GM21526 (cell line): Measurements from ENCODE around the gene NEU1.

Source experiments
- ATAC-seq: cut with Tn5 transposase; IDR thresholded peaks from one replicate; pipeline ENCODE4 v1.9.1; 2021; ENCODE audit warnings: moderate library complexity; ENCODE audit not compliant: unreplicated experiment, low FRiP score

NEU1 gene

GRCh38 chr6:31896856-31897611 is 34.4 kb upstream of the NEU1 start:
- ATAC-seq, result no peak

- ATAC-seq, result no peak
These were observed 33.9 kb upstream of the NEU1 start for GRCh38 chr6:31896493-31896855.

GRCh38 chr6:31892821-31893220 is 30.2 kb upstream of the NEU1 start:
- no peak for ATAC-seq

DNA sequence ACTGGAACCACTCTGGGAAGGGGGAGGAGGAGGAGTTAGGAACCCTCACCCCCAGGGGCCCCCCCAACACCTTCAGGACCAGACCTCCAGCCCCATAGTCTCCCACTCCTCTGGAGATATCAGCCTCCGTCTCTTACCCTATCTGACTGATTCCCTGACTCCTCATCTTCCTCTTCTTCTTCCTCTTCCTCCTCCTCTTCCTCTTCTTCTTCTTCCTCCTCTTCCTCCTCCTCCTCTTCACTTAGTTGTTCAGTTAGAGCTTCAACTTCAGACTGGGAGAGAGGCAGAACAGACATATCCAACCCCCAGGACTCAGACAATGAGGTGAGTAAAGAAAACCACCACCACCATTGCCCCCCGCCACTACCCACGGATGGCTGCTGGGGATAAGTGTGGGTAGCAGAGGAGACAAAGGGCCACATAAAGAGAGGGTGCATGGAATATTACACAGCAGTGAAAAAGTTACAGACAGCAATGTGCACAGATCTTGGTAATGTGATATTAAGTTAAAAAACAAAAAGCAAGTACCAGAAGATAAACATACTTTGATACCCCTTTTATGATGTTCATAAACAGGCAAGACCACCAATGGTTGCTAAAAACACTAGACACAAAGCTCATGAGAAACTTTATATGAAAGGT is 26.8 kb upstream of the NEU1 start:
- ATAC-seq, result no peak

DNA sequence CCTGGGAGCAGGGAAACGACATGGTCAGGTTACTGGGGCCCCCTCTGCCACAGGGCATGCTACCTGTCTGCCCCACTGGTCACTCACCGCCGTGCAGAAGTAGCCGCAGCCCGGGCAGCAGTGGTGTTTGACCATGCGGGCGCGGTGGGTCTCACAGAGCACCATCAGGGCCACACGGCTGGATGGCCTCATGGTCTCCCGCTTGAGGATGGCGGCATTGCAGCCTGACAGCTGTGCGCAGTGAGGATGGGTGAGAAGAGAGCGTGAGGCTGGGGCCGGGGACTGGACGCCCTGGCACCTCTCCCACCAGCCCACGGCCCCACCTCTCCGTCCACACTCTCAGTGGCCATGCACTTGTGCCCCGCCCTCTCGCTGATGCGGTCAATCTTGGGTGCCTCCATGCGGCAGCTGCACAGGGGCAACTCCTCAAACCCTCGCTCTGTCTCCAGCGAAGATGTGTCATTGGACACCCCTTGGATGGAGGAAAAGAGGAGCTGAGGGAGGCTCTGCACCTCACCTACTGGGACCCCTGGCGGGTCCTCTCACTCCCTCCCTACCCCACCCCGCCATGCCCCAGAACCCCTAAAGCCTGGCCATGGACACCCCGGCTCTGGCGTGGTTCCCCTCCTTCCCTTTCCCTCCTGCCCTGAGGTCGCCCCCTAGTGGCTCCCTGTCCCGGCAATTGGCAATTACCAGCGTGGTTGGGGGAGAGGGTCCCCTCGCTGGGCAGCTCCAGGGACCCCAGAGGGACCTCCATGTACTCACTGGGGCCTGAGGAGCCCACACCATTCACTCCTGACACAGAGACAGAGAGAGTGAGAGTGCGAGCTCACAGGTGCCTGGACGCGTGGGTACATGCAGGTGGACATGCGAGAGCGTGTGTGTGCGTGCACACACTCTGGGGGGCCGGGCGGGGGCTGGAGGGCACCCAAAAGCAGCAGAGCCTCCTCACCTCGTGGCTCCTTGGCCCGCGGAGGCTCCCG is 25.9 kb upstream of the NEU1 start:
- ATAC-seq, result no peak

GRCh38 chr6:31887173-31888007 is 24.8 kb upstream of the NEU1 start:
- ATAC-seq, result no peak

DNA sequence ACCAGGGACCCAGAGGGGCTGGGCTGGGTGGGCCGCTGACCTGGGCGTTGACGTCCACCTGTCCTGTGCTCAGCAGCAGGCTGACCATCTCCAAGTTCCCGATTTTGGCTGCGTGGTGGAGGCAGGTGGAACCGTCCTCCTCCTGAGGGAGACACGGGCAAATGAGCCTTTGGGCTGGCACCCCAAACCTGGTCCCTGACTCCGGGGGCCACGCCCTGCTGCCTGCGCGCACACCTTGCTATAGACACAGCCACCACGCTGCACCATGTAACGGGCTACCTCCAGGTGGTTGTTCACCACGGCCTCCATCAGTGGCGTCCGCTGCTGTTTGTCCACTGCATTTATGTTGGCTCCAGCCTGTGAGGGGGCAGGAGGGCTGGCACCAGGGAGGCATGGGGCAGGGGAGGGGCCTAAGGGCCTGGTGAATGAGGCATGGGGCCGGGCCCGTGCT is 23.9 kb upstream of the NEU1 start:
- no peak for ATAC-seq

DNA sequence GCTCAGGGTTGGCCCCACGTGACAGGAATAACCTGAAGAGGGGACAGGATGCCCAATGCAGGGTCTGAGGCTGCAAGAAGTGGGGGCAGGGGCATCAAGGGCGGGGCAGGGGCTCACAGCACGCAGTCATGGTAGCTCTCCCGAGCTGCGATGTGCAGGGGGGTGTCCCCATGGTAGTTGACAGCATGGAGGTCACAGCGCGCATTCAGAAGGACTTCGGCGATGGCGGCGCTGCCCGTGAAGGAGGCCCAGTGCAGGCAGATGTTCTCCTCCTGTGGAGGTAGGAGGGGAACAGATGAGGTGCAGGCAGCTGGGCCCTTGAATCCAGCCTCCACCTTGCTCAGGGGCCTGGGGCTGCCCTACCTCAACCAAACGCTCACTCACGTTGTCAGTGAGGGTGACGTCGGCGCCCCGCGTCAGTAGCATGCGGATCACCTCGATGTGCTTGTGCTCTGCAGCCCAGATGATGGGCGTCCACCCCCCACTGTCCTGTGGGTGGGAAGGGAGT is 22.0 kb upstream of the NEU1 start:
- ATAC-seq, result no peak

DNA sequence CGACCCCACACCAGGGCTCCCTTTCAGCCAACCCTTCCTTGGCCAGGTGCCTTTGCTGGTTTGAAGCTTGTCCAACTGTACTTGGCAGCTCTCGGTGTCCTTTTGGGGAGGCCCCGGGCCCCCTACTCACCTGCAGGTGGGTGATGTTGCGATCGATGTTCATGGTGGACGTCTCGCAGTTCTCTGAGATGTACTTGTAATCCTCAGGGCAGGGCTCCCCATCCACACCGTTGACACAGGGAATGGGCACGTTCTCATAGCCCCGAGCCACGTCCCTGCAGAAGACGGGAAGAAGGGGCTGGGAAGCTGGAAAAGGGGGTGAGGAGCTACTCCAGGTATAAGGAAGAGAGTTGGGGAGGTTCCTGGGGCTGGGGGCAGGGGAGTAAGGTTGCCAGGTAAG is 21.1 kb upstream of the NEU1 start:
- ATAC-seq, result no peak

DNA sequence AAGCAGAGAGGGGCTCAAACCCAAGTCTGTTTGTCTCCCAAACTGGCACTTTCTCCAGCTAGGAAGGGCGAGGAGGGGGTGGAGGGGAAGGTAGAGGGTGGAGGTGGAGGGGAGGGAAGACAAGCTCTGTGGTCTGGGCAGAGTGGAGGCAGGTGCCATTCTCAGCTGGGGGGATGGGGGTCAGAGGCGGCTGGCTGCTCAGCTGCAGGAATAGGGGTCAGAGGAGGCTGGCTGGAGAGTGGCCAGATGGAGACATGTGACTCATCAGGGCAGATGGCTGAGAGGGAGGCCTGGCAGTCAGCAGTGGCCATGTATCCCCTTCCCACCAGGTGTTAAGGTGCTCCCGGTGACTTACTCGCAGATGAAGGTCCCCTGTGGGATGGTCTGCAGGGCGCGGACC is 19.7 kb upstream of the NEU1 start:
- ATAC-seq, result no peak

GRCh38 chr6:31881136-31881859 is 18.7 kb upstream of the NEU1 start:
- no peak for ATAC-seq

DNA sequence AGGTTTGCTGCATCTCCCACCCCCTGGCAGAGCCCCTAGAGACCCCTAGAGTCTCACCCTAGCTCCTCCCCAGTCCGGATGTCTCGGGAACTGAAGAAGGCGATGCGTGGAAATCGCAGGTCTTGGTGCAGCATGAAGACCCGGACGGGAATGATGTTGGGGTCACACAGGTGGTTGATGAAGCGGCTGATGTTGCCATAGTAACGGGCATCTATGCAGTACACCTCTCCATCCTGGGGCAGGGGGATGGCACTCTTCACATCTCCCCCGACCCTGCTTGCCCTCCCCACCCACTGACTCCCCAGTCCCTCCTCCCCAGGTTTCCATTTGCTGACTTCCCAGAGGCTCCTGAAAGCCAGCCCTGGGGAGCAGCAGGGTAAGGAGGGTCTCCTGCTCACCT is 18.0 kb upstream of the NEU1 start:
- no peak for ATAC-seq

GRCh38 chr6:31879901-31880300 is 17.3 kb upstream of the NEU1 start:
- ATAC-seq, result no peak

- ATAC-seq, result no peak
These were observed 16.5 kb upstream of the NEU1 start for GRCh38 chr6:31879143-31879542.

GRCh38 chr6:31878726-31879125 is 16.1 kb upstream of the NEU1 start, which contains the start of gene SLC44A4:
Gene SLC44A4, minus strand, starts transcription at chr6:31878997. Its CDS starts 17 bp downstream, at chr6:31878980.
- ATAC-seq, result no peak

DNA sequence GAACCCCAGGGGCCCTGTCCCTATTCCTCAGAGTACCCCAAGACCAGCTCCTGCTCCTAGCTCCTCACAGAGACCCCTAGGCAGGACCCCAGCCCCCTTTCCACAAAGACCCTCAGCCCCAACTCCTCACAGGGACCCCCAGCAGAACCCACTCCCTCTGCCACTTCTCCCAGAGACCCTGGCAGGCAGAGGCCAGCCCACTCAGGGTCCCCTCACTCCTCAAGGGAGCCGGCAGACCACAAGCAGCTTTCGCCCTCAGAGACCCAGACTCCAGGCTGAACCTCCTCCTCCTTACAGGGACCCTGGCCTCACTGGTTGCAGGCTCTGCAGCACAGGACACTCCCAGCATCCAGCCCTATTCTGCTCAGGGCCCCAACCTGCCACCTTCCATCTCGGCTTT is 15.6 kb upstream of the NEU1 start:
- no peak for ATAC-seq

DNA sequence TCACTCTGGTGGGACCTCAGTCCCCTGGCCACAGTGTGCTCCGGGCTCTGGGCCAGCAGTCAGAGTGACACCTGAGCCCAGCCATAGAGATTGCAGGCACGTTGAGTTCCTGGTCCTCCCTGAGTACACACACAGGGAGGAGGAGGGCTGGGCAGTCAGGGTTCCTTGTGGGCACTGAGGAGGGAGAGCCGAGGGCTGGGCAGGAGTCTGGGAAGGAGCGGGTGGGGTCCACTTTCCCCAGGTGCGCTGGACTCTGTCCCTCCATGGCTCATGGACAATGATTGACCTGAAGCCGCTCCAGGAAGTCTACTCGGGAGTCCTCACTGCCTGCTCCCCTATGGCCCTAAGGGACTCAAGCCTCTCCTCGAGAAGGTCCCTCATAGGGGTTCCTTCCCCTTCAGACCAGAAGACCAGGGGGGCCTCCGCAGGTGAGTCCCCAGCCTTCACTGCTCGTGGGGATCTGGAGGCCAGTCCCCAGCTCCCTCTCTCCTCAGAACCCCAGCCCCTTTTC is 15.1 kb upstream of the NEU1 start:
- no peak for ATAC-seq

DNA sequence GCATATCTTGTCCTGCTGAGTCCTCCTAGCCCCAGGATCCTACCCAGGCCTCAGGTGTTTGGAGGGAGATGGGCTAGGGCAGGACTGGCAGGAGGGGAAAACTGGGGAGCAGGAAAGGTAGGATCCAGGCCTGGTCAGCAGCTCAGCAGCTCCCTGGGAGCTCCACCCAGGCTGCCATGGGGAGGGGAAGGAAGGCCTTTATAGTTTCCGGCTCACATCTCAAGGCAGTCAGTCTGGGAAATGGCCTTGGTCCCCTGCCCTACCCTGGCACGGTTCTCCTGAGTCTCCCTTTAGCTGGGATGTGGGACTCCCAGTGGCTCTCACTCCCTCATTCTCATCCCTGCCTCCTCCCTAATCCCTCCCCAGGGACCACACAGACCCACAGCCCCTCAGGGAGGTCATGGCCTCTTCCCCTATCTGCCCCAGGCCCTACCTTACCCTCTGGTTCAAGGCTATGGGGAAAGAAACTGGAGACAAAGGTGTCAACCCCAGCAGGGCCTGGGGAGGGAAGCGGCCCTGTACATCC is 14.6 kb upstream of the NEU1 start:
- no peak for ATAC-seq

DNA sequence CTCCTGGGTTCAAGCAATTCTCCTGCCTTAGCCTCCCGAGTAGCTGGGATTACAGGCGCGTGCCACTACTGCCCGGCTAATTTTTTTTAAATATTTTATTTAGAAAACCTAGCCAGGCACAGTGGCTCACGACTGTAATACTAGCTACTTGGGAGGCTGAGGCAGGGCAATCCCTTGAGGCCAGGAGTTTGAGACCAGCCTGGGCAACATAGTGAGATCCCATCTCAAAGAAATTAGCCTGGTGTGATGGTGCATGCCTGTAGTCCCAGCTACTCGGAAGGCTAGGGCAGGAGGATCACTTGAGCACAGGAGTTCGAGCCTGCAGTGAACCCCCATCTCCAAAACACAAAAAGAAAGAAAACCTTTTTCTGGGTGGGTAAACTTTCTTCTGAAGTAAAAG is 13.7 kb upstream of the NEU1 start:
- no peak for ATAC-seq
